AG09309 (cell line): ENCODE data around the gene WDR90.

Experiments used
- DNase-seq: peaks from one replicate; pipeline ENCODE4 v3.0.0-alpha.2; 2010; ENCODE audit warnings: low read depth
- H3K4me3 ChIP-seq: 2 replicates; pipeline ENCODE4 v1.5.1; 2011; ENCODE audit warnings: mild to moderate bottlenecking, low read depth, low read length, moderate library complexity; ENCODE audit not compliant: control insufficient read depth
- TF ChIP-seq, protein P1 (sequence below): IDR thresholded peaks from 2 replicates; pipeline ENCODE4 v1.5.1; 2011; ENCODE audit warnings: mild to moderate bottlenecking, low read depth, low read length, inconsistent platforms; ENCODE audit not compliant: insufficient read depth, control insufficient read depth; ENCODE audit errors: missing control alignments

WDR90 gene

GRCh38 chr16:716768-717325 lies 67.7 kb downstream of the WDR90 start:
- TF ChIP-seq, protein P1, sequence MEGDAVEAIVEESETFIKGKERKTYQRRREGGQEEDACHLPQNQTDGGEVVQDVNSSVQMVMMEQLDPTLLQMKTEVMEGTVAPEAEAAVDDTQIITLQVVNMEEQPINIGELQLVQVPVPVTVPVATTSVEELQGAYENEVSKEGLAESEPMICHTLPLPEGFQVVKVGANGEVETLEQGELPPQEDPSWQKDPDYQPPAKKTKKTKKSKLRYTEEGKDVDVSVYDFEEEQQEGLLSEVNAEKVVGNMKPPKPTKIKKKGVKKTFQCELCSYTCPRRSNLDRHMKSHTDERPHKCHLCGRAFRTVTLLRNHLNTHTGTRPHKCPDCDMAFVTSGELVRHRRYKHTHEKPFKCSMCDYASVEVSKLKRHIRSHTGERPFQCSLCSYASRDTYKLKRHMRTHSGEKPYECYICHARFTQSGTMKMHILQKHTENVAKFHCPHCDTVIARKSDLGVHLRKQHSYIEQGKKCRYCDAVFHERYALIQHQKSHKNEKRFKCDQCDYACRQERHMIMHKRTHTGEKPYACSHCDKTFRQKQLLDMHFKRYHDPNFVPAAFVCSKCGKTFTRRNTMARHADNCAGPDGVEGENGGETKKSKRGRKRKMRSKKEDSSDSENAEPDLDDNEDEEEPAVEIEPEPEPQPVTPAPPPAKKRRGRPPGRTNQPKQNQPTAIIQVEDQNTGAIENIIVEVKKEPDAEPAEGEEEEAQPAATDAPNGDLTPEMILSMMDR, result no peak
- H3K4me3 ChIP-seq, result no peak overlapping the region
- DNase-seq, result no peak
